Naive thymus-derived CD4-positive, alpha-beta T cell (primary cell): ENCODE measurements around the gene ARHGEF19. TPM values are rescaled to one million over a fixed set of nuclear protein-coding genes. Genes with fewer than 3 reads are reported as not detected.

Experiments
- ATAC-seq: fragments of 150-1000 bp; cut with Tn5 transposase; 2 replicates; pipeline ENCODE4 v1.10.0; 2021; ENCODE audit warnings: mild to moderate bottlenecking, moderate library complexity
- CTCF ChIA-PET: fragments of 350-600 bp; sonication (Branson Sonifier 250); formaldehyde crosslinking; loops from one replicate; lab custom pipeline; 2021; ENCODE audit warnings: antibody characterized with exemption; lab: Charles Lee
- POLR2A ChIA-PET: fragments of 350-600 bp; sonication (Branson Sonifier 250); formaldehyde crosslinking; loops from one replicate; lab custom pipeline; 2021; ENCODE audit warnings: antibody characterized with exemption, inconsistent platforms; lab: Charles Lee
- DNase-seq, 9 donors: peaks; one replicate each; pipeline versions ENCODE4 v3.0.0 to v3.0.0-alpha.2; 2020 to 2022; ENCODE audit warnings: mixed read lengths in 1 of 9
- H3K27ac ChIP-seq: one replicate; pipeline ENCODE4 v1.7.0; 2013; ENCODE audit warnings: mild to moderate bottlenecking, low read depth, low read length, moderate library complexity
- H3K27me3 ChIP-seq, 2 donors: one replicate each; pipeline ENCODE4 v1.7.0; 2013; ENCODE audit warnings: low read length in 2 of 2, mild to moderate bottlenecking in 2 of 2, moderate library complexity in 2 of 2; ENCODE audit not compliant: control insufficient read depth in 2 of 2, insufficient read depth in 2 of 2
- H3K36me3 ChIP-seq, 3 experiments: 1 replicate in 2 of 3; 2 replicates in 1 of 3; pipeline ENCODE4 v1.7.0; 2013; ENCODE audit warnings: low read length in 3 of 3, mild to moderate bottlenecking in 3 of 3, moderate library complexity in 1 of 3; ENCODE audit not compliant: insufficient read depth in 3 of 3, control insufficient read depth in 2 of 3
- H3K4me1 ChIP-seq, 2 donors: one replicate each; pipeline ENCODE4 v1.7.0; 2013; ENCODE audit warnings: low read length in 2 of 2, mild to moderate bottlenecking in 2 of 2, moderate library complexity in 1 of 2; ENCODE audit not compliant: control insufficient read depth in 2 of 2, insufficient read depth in 2 of 2
- H3K4me3 ChIP-seq: 2 replicates; pipeline ENCODE4 v1.7.0; 2013; ENCODE audit warnings: mild to moderate bottlenecking, low read length
- H3K9me3 ChIP-seq, 3 experiments: 1 replicate in 2 of 3; 2 replicates in 1 of 3; pipeline ENCODE4 v1.7.0; 2013; ENCODE audit warnings: low read length in 3 of 3; ENCODE audit not compliant: control insufficient read depth in 2 of 3
- H3K27ac Mint-ChIP-seq, 9 donors: one replicate each; pipeline ENCODE4 v1.8.0; 2020 to 2022; ENCODE audit warnings: mixed read lengths in 9 of 9, mild to moderate bottlenecking in 8 of 9, moderate library complexity in 5 of 9, inconsistent platforms in 2 of 9
- H3K27me3 Mint-ChIP-seq, 5 donors: one replicate each; pipeline ENCODE4 v1.8.0; 2021 to 2022; ENCODE audit warnings: mixed read lengths in 5 of 5, mild to moderate bottlenecking in 1 of 5
- H3K36me3 Mint-ChIP-seq, 5 donors: one replicate each; pipeline ENCODE4 v1.8.0; 2020 to 2022; ENCODE audit warnings: mixed read lengths in 5 of 5, mild to moderate bottlenecking in 3 of 5, inconsistent platforms in 1 of 5
- H3K4me1 Mint-ChIP-seq, 7 donors: one replicate each; pipeline ENCODE4 v1.8.0; 2020 to 2022; ENCODE audit warnings: mixed read lengths in 7 of 7, mild to moderate bottlenecking in 3 of 7, inconsistent platforms in 1 of 7
- H3K4me3 Mint-ChIP-seq, 10 donors: one replicate each; pipeline ENCODE4 v1.8.0; 2020 to 2022; ENCODE audit warnings: mild to moderate bottlenecking in 10 of 10, mixed read lengths in 10 of 10, moderate library complexity in 6 of 10, inconsistent platforms in 2 of 10
- H3K9me3 Mint-ChIP-seq, 11 donors: one replicate each; pipeline ENCODE4 v1.8.0; 2020 to 2022; ENCODE audit warnings: mixed read lengths in 11 of 11, mild to moderate bottlenecking in 4 of 11, inconsistent platforms in 1 of 11, moderate library complexity in 1 of 11
- intact Hi-C, 2 donors: fragments of 100-400 bp; cut with micrococcal nuclease; formaldehyde crosslinking; loops; one replicate each; pipeline ENCODE4 v1.15.1; 2023
- polyA plus RNA-seq, 2 donors: library from polyadenylated mRNA; unstranded; fragments of 300-500 nt; fragmentation: Illumina TruSeq; gene quantifications; one replicate each; pipeline ENCODE4 v1.2.3, GENCODE V29; 2021
- total RNA-seq, 6 experiments: library from RNA in 5 of 6; stranded (reverse) in 5 of 6; gene quantifications; 1 replicate in 5 of 6; 2 replicates in 1 of 6; pipeline ENCODE4 v1.2.3 and lab custom pipeline; 2021 to 2026

Gene ARHGEF19
- total and polyA plus RNA-seq, 7 experiments from 2014 or later = 5.1 to 12.4 (median 9.1) TPM

GRCh38 chr1:16241221-16241708, 28.8 kb upstream of the ARHGEF19 start:
- peaks cover 0 to under 1% (median 0%) of the 10 kb centered on the region in 11 donors for H3K9me3 Mint-ChIP-seq
- POLR2A ChIA-PET = interaction anchor here (0.6 kb wide), 1 partner anchor 95 kb away, joined by 4 read pairs; no protein-coding TSS in a partner anchor
- Histone ChIP-seq H3K4me1 (peaks cover 11 to 20% of the 10 kb centered on the region in 2 donors), H3K4me3 (no peak overlapping the region), H3K27me3 (no peaks in the 10 kb centered on the region), H3K27ac (no peak overlapping the region), H3K36me3 (no peaks in the 10 kb centered on the region), H3K9me3 (no peaks in the 10 kb centered on the region)
- DNase-seq (no peak), ATAC-seq (no peak)
- CTCF ChIA-PET = interaction anchor here (0.5 to 0.7 kb wide), 2 partner anchors 93 to 319 kb away, joined by 3 to 4 read pairs; no protein-coding TSS in a partner anchor
- H3K27ac Mint-ChIP-seq = peak overlapping the region in 1 of 9 donors; percentile 8
- intact Hi-C loops = loop anchor here in 1 of 2 donors (5.0 kb wide), 1 partner anchor 234 kb away; no protein-coding TSS in a partner anchor
- peaks cover 0 to 24% (median 19%) of the 10 kb centered on the region in 7 donors for H3K4me1 Mint-ChIP-seq
- H3K36me3 Mint-ChIP-seq = no peaks in the 10 kb centered on the region
- H3K27me3 Mint-ChIP-seq = no peaks in the 10 kb centered on the region
- no peak overlapping the region for H3K4me3 Mint-ChIP-seq

GRCh38 chr1:16239972-16240491, 27.6 kb upstream of the ARHGEF19 start:
- no peaks in the 10 kb centered on the region for H3K36me3 Mint-ChIP-seq
- no peaks in the 10 kb centered on the region for H3K27me3 Mint-ChIP-seq
- Histone ChIP-seq H3K4me1 (peaks cover 15 to 24% of the 10 kb centered on the region in 2 donors), H3K4me3 (no peak overlapping the region), H3K27ac (no peak overlapping the region), H3K27me3 (no peaks in the 10 kb centered on the region), H3K9me3 (no peaks in the 10 kb centered on the region), H3K36me3 (no peaks in the 10 kb centered on the region)
- DNase-seq = no peak
- H3K9me3 Mint-ChIP-seq = peaks cover 0 to 2% (median 0%) of the 10 kb centered on the region in 11 donors
- no peak overlapping the region for H3K4me3 Mint-ChIP-seq
- peak overlapping the region in 1 of 9 donors; percentile 28 for H3K27ac Mint-ChIP-seq
- intact Hi-C loops = loop anchor here (5.0 kb wide), 3 partner anchors 112 to 257 kb away; partner anchors contain the start of gene FBXO42 (in 1 of the 2)
- ChIA-PET POLR2A (interaction anchor here (1.0 kb wide), 1 partner anchor 112 kb away, joined by 3 read pairs; the partner anchor contains the start of gene FBXO42), CTCF (interaction anchor here (0.6 to 1.4 kb wide), 2 partner anchors 161 to 281 kb away, joined by 3 read pairs; no protein-coding TSS in a partner anchor)
- peaks cover 0 to 32% (median 28%) of the 10 kb centered on the region in 7 donors for H3K4me1 Mint-ChIP-seq
- ATAC-seq = no peak

- Mint-ChIP-seq H3K27ac (peak overlapping the region; percentile 91 to 97 (median 95)), H3K27me3 (no peaks in the 10 kb centered on the region), H3K9me3 (peaks cover 0 to 2% (median 0%) of the 10 kb centered on the region in 11 donors), H3K36me3 (peaks cover 0 to 10% (median 0%) of the 10 kb centered on the region in 5 donors), H3K4me1 (peaks cover 0 to 28% (median 23%) of the 10 kb centered on the region in 7 donors), H3K4me3 (peak overlapping the region; percentile 85 to 95 (median 92))
- Histone ChIP-seq H3K27me3 (no peaks in the 10 kb centered on the region), H3K4me1 (peaks cover 15 to 19% of the 10 kb centered on the region in 2 donors), H3K9me3 (no peaks in the 10 kb centered on the region), H3K27ac (peak overlapping the region; percentile 78), H3K36me3 (peaks cover 0 to 7% (median 0%) of the 10 kb centered on the region in 3 experiments), H3K4me3 (peak overlapping the region; percentile 94)
- DNase-seq (no peak), ATAC-seq (no peak)
- POLR2A ChIA-PET = interaction anchor here (0.5 to 1.9 kb wide), 8 partner anchors 11 to 167 kb away, joined by 3 to 7 read pairs (median 3); partner anchors contain the start of gene FBXO42
- intact Hi-C loops = loop anchor here (1.0 to 5.0 kb wide), 7 partner anchors 20 to 711 kb away; partner anchors contain the start of genes SZRD1 (in 2 of the 2), DNAJC16 (in 1 of the 2), FBXO42 (in 1 of the 2) and NECAP2 (in 1 of the 2)
- CTCF ChIA-PET = interaction anchor here (0.6 to 1.0 kb wide), 3 partner anchors 51 to 209 kb away, joined by 3 to 4 read pairs (median 3); no protein-coding TSS in a partner anchor
These were observed 24.9 kb upstream of the ARHGEF19 start for GRCh38 chr1:16237343-16237830.

- Mint-ChIP-seq H3K36me3 (peaks cover 0 to 12% (median 0%) of the 10 kb centered on the region in 5 donors), H3K27me3 (no peaks in the 10 kb centered on the region), H3K4me1 (peaks cover 0 to 28% (median 23%) of the 10 kb centered on the region in 7 donors), H3K9me3 (peaks cover 0 to 2% (median 0%) of the 10 kb centered on the region in 11 donors), H3K27ac (peak within 1 kb of the TSS; percentile 91 to 97 (median 95)), H3K4me3 (peak within 1 kb of the TSS; percentile 85 to 95 (median 92))
- Histone ChIP-seq H3K36me3 (peaks cover 0 to 13% (median 0%) of the 10 kb centered on the region in 3 experiments), H3K4me1 (peaks cover 15 to 19% of the 10 kb centered on the region in 2 donors), H3K9me3 (no peaks in the 10 kb centered on the region), H3K27me3 (no peaks in the 10 kb centered on the region), H3K4me3 (peak within 1 kb of the TSS; percentile 94), H3K27ac (peak within 1 kb of the TSS; percentile 78)
- POLR2A ChIA-PET = interaction anchor here (0.5 to 1.9 kb wide), 9 partner anchors 12 to 166 kb away, joined by 3 to 7 read pairs (median 3); partner anchors contain the start of gene FBXO42
- DNase-seq (peak; percentile 91 to 99 (median 94)), ATAC-seq (peak; percentile 89)
- CTCF ChIA-PET = interaction anchor here (0.6 to 1.0 kb wide), 3 partner anchors 31 to 613 kb away, joined by 3 to 4 read pairs (median 3); no protein-coding TSS in a partner anchor
- intact Hi-C loops = loop anchor here (1.0 to 5.0 kb wide), 8 partner anchors 8 to 710 kb away; partner anchors contain the start of genes SZRD1 (in 2 of the 2), DNAJC16 (in 1 of the 2), FBXO42 (in 1 of the 2) and NECAP2 (in 1 of the 2)
These were observed 24.3 kb upstream of the ARHGEF19 start, which contains the start of gene CPLANE2 for GRCh38 chr1:16236511-16237342. CPLANE2 (minus strand) TSS chr1:16237183; CDS start chr1:16236742, 441 bp downstream.

GRCh38 chr1:16235944-16236510, 23.6 kb upstream of the ARHGEF19 start:
- no peaks in the 10 kb centered on the region for H3K27me3 ChIP-seq
- DNase-seq (peak in 7 of 9 donors; percentile 59 to 72 (median 63)), ATAC-seq (peak; percentile 84)
- H3K36me3 ChIP-seq = peaks cover 0 to 14% (median 0%) of the 10 kb centered on the region in 3 experiments
- Mint-ChIP-seq H3K4me3 (peak overlapping the region; percentile 85 to 95 (median 92)), H3K9me3 (peaks cover 0 to 2% (median 0%) of the 10 kb centered on the region in 11 donors), H3K36me3 (peaks cover 0 to 12% (median 0%) of the 10 kb centered on the region in 5 donors), H3K27me3 (no peaks in the 10 kb centered on the region), H3K27ac (peak overlapping the region; percentile 91 to 97 (median 95)), H3K4me1 (peaks cover 0 to 28% (median 23%) of the 10 kb centered on the region in 7 donors)
- H3K9me3 ChIP-seq = no peaks in the 10 kb centered on the region
- H3K27ac ChIP-seq = peak overlapping the region; percentile 78
- H3K4me3 ChIP-seq = peak overlapping the region; percentile 94
- H3K4me1 ChIP-seq = peaks cover 15 to 19% of the 10 kb centered on the region in 2 donors
- CTCF ChIA-PET = interaction anchor here (0.6 to 1.0 kb wide), 4 partner anchors 8 to 612 kb away, joined by 3 to 4 read pairs (median 4); no protein-coding TSS in a partner anchor
- POLR2A ChIA-PET = interaction anchor here (0.6 to 1.9 kb wide), 3 partner anchors 19 to 30 kb away, joined by 3 to 7 read pairs (median 7); no protein-coding TSS in a partner anchor
- intact Hi-C loops = loop anchor here (1.0 to 5.0 kb wide), 6 partner anchors 8 to 709 kb away; partner anchors contain the start of genes DNAJC16 (in 1 of the 2), FBXO42 (in 1 of the 2) and NECAP2 (in 1 of the 2)
